Activated T-helper 9 cell treated with anti-CD3 and anti-CD28 coated beads, Interleukin-2, amount 50 U/mL, for 16 hours (primary cell): ENCODE measurements around the gene INF2.

Experiments used
- DNase-seq: peaks from one replicate; pipeline ENCODE4 v3.0.0-alpha.2; 2020; ENCODE audit warnings: low read depth

The INF2 gene

DNA sequence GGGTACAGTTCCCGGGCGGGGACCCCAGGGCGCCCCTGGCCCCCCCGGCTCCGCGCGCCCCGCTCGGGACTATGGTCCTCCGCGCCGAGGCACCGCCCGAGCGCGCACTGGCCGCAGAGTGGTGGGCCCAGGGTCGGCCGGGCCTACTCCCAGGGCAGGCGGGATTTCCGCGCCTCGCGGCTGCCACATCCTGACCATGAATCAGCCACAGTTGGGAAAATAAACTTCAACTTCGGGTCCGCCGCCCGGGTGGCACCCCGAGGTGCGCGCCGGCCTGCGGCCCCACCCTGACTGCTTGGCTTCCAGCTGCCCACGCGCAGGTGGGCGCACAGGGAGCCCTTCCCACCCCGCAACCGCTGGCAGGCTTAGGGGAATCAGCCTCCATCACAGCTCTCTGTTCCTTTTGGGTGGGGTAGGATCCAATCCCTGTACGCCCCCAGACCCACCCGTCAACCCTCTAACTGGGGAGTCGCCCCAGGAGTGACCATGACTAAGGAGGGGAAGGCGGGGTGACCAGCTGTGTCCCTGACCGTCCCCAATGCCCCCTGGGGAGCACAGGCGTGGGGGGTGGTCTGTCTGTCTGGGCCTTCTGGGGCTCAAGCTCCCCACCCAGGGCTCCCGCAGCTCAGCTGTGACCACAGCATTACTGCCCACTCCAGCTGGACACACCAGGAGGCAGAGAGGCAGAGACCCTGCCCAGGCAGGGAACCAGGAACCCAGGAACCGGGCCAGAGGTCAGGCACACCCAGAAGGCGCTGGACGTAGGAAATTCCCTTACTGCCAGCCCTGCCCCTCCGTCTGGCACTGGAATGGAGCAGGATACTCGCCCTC lies 678 bp downstream of the INF2 start:
- DNase-seq = no peak

DNA sequence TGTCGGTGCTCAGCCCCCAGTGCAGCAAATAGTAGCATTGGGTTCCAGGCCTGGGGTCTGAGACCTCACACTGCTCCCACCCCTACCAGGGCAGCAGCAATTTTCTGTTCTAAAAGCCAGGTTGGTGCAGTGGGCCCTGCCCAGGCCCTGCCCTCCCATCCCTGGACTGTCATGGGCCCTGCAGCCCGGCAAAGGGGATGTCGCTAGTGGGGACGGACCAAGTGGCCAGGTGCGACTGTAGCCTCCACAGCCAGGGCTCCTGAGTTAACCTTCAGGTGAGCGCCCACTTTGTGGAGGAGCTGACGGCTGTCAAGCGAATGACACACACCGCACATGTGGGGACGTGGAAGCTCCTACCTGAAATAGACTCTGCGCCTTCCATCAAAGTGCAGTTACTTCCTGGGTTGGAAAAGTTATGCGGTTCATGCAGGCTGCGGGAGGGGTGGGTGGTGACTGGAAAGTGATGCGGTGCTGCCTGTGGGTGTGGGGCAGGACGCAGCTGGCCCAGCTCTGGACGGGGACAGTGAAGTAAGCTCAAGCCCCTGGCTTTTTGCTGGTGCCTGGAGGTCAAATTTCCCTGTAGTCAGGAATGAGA lies 1.5 kb downstream of the INF2 start:
- DNase-seq = no peak

DNA sequence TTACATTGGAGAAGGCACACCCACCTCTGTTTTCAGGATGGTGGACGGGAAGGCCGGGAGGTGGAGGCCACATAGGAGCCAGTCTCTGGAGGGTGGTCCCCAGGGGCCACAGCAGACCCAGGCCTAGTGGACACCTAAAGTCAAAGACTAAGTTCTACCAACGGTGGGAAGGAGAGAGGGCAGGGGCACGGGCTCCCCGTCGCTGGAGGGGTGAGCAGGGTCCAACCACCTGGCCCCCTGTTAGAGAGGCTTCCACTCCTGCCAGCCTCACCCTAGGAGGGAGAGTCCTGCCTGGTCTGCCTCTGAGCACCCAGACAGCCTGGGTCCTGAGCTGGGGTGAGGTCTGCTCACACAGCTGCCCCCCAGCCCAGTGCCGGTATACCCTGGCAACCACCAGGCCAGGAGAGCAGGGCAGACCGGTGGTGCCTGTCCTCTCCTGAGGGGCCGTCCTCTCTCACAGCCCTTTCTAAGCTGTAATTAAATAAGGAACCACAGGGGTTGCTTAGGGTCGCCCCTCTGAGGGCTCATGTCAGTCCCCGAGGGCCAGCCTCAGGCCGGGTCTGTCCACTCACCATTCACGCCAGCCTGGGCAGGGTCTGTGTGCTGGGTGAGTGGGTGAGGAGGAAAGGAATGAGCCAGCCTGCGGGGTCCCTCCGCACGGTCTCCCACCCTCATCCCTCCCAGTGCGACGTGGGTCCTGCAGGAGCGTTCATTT lies 2.3 kb downstream of the INF2 start:
- DNase-seq = no peak

DNA sequence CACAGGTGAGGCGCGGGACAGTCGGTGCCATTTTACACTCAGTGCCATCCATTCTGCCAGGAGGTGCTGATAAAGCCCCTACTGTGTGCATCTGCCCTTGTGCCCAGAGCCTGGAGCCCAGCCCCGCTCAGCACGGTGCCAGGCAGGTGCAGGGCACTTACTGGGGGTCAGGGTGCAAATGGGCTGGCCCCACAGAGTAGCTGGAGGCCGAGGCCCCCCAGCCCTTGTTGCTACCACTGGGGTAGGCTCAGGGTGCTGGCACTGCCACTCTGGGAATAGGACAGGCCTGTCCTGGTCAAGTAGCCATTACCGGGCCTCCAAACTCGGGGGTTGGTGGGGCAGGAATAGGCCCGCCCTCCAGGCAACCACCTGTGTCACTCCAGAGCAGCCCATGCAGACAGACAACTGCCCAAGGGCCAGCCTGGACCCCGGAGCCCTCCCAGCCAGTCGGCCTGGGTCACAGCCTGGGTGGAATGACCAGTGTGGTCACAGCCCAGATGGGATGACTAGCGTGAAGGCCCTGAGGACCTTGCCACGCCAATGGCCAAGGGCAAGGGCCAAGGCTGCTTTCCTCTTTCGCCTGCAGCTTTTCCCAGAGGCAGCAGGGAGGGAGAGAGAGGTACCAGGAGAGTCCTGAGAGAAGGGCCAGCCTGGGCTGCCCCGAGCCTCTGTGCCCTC lies 3.0 kb downstream of the INF2 start:
- no peak for DNase-seq

DNA sequence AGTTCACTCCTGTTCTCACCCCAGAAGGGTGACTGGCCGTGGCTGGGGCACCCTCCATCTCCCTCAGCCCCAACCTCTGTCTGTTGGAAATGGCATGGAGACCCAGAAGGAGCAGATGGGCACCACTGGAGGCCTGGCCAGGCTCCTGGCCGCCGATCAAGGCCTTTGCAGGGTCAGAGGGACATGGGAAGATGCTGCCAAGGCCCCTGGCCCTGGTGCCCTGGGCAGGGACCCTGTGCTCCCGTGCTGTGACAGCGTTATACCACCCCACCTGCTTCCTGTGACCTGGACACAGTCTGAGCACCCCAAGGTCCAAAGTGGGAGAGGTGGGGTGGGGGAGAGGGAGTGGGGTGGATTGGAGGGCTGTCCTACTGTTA lies 3.5 kb downstream of the INF2 start:
- no peak for DNase-seq

DNA sequence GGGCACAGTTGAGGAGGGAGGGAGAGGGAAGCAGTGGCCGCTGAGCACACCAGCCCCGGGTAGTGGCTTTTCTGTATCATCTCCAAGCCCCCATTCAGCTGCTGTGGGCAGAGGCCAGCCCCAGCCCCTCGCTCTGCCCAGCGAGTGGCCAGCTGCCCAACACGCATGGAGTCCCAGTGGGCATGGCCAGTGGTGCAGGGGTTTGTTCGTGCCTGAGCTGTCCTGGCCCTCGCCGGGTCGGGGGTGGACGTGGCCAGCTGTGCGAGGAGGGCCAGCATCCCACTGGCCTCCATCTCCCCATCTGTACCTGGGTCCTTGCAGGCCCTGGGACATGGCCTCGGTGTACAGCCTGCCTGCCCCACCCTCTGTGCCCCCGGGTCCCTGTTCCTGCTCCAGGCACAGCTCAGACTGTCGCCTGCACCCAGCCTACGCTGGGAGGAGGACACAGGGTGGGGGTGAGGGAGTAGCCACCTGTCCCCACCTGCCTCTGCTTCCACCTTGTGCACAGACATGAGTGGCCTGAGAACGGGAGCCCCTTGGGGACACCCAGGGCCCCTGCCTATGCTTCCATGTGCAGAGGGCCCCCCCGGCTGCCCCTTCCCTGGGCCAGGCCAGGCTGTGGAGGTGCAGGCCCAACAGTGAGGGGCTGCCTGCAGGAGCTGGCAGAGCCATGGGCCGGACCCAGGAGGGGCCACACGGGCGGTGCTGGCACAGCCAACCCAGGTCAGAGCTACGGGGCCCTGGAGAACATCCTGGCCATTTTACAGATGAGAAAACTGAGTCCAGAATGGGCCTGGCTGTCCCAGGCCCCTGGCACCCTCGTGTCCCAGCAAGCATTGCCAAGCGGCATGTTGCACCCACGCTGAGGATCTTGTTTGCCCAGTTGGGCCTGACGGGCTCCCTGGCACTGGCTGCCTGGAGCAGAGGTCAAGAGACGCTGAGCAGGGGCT lies 4.3 kb downstream of the INF2 start:
- no peak for DNase-seq

DNA sequence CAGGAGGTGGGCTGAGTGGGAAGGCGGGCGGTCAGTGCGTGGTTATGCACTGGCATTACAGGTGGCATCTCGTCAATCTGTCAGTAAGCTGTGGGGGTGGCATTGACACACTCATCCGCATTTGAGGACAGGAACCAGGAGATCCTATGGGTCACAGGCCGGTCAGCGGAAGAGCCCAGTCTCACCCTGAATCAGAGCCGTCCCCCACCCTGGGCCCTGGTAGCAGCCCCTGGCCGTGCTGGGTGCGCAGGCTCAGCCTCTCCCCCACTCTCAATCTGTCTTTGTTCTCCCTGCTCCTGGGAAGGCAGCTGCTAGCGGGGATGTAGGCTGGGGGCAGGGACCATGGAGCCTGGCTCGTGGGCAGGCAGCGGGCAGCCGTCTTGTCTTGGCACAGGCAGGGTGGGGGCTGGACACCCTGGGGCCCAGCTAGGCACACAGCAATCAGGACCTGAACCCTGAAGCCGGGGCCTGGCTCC lies 5.1 kb downstream of the INF2 start:
- no peak for DNase-seq

DNA sequence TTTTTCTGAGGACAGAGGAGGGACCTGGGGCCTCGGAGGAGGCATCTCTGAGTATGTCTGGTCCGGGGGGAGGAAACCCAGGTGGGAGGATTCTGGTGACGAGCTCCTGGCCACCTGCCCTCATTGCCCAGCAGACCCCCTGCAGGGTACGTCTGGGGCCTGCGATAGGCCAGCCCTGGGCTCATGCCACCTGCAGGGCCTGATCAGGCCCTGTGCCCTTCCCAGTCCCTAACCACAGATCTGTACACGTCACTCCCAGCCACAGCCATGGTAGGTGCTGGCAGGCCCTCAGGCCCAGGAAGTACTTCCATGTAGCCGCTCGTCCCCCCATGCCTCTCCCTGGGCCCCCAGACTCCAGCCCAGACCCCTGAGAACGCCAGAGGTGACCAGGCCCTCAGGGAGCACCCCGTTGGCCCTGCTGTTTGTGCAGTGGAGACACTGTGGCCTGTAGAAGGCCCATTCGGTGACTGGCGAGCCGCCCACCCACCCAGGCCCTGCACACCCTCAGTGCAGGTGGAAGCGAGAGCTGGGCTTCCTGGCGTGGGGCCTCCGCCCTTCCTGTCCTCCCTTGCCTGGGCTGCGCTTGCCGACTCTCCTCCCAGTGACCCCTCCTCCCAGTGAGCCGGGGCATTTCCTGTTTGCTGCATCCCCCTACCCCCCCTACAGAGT lies 5.7 kb downstream of the INF2 start:
- no peak for DNase-seq

DNA sequence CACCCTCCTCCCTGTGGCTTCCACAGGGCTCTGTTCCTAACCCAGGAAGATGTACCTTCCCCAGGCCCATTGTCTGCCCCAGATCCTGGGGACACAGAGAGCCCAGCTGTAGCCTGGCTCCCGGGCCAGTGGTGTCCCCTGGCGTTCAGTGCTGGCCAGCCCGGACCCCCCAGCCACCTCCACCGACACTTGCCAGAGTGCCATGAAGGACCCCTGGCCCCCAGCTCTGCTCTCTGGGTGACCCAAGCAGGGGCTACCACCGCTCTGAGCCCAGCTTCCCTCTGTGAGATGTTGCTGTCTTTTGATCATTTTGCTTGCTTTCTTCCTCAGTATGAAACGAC lies 6.2 kb downstream of the INF2 start:
- no peak for DNase-seq

DNA sequence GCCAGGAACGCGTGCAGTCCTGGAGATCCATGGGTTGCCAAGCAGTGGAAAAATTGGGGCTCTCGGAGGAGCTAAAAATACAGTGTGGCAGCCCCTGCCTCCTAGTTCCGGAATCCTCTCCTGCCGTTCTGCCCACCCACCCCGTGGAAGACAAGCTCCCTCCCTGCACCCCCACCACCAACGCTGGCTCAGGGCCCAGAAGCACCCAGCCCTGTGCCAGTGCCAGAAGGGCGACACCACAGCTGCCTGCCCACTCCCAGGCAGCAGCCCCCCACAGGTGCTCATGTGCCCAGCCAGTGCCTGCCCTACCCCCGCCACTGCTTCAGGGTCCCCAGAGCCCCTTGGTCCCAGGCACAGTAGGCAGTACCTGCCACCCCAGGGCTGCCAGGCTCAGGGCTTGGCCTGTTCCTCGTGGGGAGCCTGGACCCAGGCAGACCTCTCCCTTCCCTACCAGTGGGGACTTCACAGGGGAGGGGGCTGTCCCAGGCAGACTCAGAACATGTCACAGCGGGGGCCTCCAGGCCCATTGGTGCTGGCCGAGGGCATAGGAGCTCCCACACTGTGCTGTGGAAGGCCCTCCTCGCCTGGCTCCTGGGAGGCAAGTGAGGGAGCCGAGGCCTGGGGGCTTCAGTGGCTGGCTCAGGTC lies 7.4 kb downstream of the INF2 start:
- DNase-seq = no peak

DNA sequence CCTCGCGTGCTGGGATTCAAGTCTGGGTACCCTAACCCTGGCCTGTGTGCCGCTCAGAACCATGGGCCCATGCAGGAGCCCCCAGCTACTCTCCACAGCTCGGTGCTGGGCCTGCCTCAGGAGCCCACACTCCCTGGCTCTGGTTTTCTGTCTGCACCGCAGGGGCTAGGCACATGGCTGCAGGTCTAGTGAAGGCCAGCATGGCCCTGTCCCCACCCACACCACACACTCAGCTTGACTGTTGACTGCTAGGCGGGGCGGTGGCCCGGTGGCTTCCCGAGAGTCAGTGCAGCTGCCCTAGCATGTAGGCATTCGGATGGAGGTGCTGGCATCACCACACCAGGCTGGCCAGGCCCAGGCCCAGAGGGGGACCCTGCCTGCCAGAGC lies 7.9 kb downstream of the INF2 start:
- DNase-seq = no peak

DNA sequence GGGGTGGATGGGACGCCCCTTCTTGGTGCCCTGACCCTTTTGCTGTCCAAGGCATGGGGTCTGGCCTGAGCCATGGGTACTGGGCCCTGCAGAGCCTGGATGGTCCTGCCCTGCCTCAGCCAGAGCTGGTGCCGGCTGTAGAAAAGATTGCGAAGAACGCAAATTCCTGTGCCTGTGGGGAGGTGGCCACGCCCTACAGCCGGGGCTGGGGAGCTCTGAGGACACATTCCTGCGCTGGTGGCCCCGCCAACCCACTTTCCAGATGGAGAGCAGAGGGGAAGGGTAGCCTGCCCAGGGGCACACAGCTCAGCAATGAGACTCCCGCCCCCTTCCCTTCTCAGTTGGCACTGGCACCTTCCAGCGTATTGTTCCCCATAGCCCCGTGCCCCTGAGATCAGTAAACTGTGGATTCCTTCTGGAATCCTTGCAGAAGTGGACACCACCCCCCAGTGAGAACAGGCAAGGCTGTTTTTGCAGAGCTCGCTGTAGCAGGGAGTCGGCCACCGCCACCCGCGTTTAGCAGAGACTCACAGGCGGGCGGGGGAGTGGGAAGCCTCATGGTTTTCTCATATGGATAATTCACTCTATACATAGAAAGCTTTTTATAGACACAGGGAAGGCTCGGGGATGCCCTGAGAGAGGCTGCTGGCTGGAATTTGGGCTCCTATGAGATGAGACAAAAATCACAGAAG lies 8.6 kb downstream of the INF2 start:
- DNase-seq = no peak

DNA sequence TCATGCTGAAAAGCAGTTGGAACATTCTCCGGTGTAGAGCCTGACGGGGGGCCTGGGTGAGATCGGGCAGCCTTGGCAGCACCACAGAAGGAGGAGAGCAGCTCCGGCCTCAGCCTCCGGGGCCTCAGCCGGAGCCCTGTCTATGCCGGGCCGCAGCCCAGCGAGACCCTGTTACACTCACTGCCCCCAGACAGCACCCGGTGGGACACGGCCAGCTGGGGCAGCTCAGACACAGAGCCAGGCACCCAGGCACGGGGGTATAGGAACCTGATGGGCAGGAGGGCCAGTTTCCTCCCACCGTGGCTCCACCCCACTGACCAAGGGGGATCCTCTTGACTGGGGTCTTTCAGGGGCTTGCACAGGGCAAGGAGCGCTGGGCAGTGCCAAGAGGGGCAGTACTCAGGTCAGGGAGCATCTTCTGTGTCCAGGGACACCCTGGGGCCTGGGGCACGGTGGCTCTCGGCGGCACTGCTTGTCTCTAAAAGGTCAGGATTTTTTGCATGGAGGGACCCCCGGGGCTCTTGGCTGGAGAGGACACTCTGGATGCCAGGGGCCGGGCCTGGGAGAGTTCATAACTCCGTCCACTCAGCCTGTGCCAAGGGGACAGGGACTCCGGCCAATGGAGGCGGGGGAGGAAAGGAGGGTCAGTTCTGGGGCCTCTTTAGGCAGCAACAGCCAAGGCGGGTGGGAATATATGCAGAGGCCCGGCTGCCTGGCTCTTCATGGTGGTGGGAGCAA lies 9.4 kb downstream of the INF2 start:
- DNase-seq = no peak

DNA sequence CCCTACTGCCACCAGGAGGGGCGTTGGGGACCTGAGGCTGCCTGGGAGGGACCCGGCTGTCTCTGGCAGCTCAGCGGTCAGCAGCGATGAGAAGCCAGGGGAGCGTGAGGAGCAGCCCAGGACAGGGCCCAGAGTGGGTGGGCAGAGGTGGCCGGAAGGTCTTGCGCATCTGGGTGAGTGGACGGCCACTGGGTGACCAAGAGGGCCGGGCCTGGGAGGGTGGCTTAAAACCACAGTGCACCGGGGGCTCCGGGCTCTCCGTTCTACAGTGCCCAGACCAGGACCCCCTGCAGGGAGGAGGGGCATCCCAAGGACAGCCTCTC lies 10.0 kb downstream of the INF2 start:
- DNase-seq = no peak

DNA sequence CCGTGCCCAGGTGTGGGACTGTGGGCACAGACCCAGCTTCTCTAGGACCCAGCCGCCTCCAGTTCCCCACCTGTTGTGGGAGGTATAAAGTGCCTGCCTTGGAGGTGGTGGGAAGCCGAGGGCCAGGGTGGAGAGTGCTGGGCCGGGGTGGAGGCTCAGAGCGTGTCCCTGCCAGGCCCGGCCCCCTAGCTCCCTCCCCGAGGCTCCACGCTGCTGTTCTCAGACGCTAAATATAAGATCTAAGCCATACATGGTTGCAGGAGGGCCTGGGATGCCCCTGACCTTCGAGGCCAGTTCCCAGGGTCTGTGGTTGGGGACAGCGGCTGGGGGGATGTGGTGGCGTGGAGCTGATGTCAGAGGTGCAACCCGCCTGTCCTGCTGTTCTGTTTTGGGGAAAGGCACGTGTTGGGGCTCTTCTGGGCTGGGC lies 10.8 kb downstream of the INF2 start:
- no peak for DNase-seq

DNA sequence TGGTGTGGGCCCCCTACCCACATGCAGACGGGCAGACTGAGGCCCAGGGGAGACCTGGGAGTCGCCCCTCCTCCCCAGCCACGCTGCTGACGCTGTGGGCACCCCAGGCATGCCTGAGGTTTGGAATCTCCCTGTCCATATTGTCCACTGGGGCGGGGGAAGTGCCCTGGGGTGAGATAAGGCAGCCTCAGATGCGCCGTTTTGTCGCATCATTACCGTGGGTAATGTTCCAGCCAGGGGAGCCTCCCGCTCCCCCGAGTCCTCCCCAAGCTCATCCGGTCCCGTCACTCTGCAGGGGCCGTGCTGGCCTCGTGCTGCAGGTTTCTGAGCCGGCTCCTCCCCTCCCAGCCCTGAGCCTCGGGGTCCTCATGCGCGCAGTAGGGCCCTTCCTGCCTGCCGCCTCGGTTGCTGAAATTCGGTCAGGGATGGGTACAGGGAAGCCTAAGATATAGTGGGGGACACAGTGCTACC lies 11.4 kb downstream of the INF2 start:
- DNase-seq = no peak

DNA sequence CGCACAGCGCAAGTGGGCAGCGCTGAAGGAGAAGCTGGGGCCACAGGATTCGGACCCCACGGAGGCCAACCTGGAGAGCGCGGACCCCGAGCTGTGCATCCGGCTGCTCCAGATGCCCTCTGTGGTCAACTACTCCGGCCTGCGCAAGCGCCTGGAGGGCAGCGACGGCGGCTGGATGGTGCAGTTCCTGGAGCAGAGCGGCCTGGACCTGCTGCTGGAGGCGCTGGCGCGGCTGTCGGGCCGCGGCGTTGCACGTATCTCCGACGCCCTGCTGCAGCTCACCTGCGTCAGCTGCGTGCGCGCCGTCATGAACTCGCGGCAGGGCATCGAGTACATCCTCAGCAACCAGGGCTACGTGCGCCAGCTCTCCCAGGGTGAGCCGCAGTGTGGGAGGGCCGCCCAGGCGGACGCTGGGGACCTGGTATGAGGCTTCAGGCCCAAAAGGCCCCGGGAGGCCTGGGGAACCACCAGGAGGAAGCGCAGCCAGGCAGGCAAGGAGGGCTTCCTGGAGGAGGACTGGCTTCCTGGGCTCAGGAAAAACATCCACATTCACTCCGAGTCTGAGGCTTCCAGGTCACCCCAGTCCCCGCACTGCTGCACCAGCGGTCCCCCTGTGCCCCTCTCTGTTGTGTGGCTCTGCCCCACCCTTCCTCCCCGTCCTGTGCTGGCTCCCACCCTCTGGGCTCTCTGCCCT lies 12.1 kb downstream of the INF2 start:
- no peak for DNase-seq

DNA sequence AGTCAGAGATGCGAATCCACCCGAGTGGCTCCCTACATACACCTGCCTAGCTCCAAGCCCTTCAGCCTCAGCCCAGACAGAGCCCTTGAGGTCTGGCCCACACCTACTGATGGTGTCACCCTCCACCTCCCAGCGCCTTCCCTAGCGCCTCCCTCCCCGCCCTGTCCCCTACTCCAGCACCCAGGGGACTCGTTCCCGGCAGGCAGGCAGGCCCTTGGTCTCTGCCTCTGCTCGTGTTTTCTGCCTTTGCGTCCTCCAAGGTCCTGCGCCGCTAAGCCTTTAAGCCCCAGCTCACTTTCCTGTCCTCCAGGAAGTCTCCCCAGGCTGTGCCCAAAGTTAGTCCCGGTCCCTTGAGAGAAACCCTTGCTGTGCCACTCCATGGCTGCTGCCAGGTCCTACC lies 12.7 kb downstream of the INF2 start:
- no peak for DNase-seq

DNA sequence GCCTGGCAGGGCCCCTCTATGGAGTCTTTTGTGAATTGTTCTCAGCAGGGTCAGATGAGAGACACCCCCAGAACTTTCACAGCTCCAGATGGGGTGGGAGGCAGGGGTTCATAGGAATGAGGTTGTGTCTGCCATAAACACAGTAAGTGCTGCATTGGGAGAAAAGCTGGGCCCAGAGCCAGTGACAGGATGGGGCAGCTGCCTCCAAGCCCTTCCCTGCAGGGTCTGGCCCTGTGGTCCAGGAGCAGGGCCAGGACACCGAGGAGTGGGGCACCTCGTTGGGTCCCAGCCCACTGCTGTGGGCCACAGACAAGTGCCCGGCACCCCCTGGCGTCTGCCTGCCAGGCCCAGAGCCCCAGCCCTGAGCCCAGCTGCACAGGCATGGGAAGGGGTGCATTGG lies 13.3 kb downstream of the INF2 start:
- DNase-seq = no peak
